Measurements from ENCODE around the gene PMPCA. TPM values are rescaled to one million over a fixed set of nuclear protein-coding genes. Genes with fewer than 3 reads are reported as not detected.

PMPCA gene
- total and polyA plus RNA-seq, 11 donors = 61.5 to 81.8 (median 73.6) TPM

GRCh38 chr9:136395345-136396218 is 14.9 kb upstream of the PMPCA start:
- H3K36me3 ChIP-seq = peaks cover 0 to 77% (median 65%) of the 10 kb centered on the region in 9 donors
- H3K27ac ChIP-seq = no peak overlapping the region
- 82 to 90% (median 86%) methylated on average over 18 to 26 of the region's 26 CpGs for WGBS, 4 donors

GRCh38 chr9:136396219-136396515 is 14.3 kb upstream of the PMPCA start:
- intact Hi-C loops (cut with DNase I) = loop anchor here in 2 of 10 donors (2.0 to 5.0 kb wide), 2 partner anchors 57 to 84 kb away; no protein-coding TSS in a partner anchor
- Histone ChIP-seq H3K27ac (no peak overlapping the region), H3K27me3 (no peaks in the 10 kb centered on the region), H3K4me1 (peaks cover 0 to 26% (median 17%) of the 10 kb centered on the region in 12 donors), H3K9me3 (no peaks in the 10 kb centered on the region), H3K4me3 (no peak overlapping the region), H3K36me3 (peaks cover 0 to 71% (median 60%) of the 10 kb centered on the region in 9 donors)
- 87 to 93% (median 91%) methylated on average over 4 of the region's 4 CpGs for WGBS, 4 donors
- DNase-seq = no peak
- ATAC-seq = no peak
- TF ChIP-seq, protein P1, sequence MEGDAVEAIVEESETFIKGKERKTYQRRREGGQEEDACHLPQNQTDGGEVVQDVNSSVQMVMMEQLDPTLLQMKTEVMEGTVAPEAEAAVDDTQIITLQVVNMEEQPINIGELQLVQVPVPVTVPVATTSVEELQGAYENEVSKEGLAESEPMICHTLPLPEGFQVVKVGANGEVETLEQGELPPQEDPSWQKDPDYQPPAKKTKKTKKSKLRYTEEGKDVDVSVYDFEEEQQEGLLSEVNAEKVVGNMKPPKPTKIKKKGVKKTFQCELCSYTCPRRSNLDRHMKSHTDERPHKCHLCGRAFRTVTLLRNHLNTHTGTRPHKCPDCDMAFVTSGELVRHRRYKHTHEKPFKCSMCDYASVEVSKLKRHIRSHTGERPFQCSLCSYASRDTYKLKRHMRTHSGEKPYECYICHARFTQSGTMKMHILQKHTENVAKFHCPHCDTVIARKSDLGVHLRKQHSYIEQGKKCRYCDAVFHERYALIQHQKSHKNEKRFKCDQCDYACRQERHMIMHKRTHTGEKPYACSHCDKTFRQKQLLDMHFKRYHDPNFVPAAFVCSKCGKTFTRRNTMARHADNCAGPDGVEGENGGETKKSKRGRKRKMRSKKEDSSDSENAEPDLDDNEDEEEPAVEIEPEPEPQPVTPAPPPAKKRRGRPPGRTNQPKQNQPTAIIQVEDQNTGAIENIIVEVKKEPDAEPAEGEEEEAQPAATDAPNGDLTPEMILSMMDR (IDR thresholded peaks at IDR 0.05) = no peak
- TF ChIP-seq POLR2A (IDR thresholded peaks at IDR 0.05) = no peak

More at GRCh38 chr9:136395345-136396218, 14.9 kb upstream of the PMPCA start:
- H3K4me3 ChIP-seq = no peak overlapping the region
- no peak for TF ChIP-seq POLR2A (IDR thresholded peaks at IDR 0.05)
- TF ChIP-seq, protein P1 (IDR thresholded peaks at IDR 0.05) = no peak
- no peak for ATAC-seq
- intact Hi-C loops (cut with DNase I) = loop anchor here in 2 of 10 donors (2.0 to 5.0 kb wide), 2 partner anchors 57 to 83 kb away; no protein-coding TSS in a partner anchor
- no peaks in the 10 kb centered on the region for H3K27me3 ChIP-seq
- H3K9me3 ChIP-seq = no peaks in the 10 kb centered on the region
- peaks cover 0 to 23% (median 16%) of the 10 kb centered on the region in 12 donors for H3K4me1 ChIP-seq
- DNase-seq = no peak

- no peaks in the 10 kb centered on the region for H3K9me3 ChIP-seq
- H3K27ac ChIP-seq = no peak overlapping the region
- H3K36me3 ChIP-seq = peaks cover 0 to 68% (median 54%) of the 10 kb centered on the region in 9 donors
Measured at GRCh38 chr9:136397643-136398042, 12.8 kb upstream of the PMPCA start.

More at GRCh38 chr9:136397643-136398042, 12.8 kb upstream of the PMPCA start:
- intact Hi-C loops (cut with DNase I) = loop anchor here in 3 of 10 donors (2.0 to 5.0 kb wide), 3 partner anchors 57 to 85 kb away; no protein-coding TSS in a partner anchor
- Histone ChIP-seq H3K4me1 (peaks cover 0 to 26% (median 17%) of the 10 kb centered on the region in 12 donors), H3K27me3 (no peaks in the 10 kb centered on the region), H3K4me3 (no peak overlapping the region)
- WGBS, 4 donors = 76 to 86% (median 80%) methylated on average over 6 of the region's 6 CpGs
- no peak for TF ChIP-seq POLR2A (IDR thresholded peaks at IDR 0.05)
- TF ChIP-seq, protein P1 (IDR thresholded peaks at IDR 0.05) = no peak
- ATAC-seq (no peak), DNase-seq (no peak)
